GM19372 (cell line): ENCODE measurements around the gene SIGLEC6.
"Not testable (repeated sequence)": the region's sequence is repeated elsewhere in the genome, so short reads cannot be mapped to it uniquely, and the experiment has no call there.

ENCODE experiments used
- ATAC-seq: cut with Tn5 transposase; IDR thresholded peaks from one replicate; pipeline ENCODE4 v1.9.1; 2021; ENCODE audit warnings: mild to moderate bottlenecking, low read depth, moderate library complexity; ENCODE audit not compliant: unreplicated experiment

The SIGLEC6 gene

GRCh38 chr19:51513968-51514367 is 17.5 kb downstream of the SIGLEC6 start:
- ATAC-seq = no peak

- ATAC-seq = no peak
Measured at GRCh38 chr19:51511353-51511752, 20.1 kb downstream of the SIGLEC6 start.

GRCh38 chr19:51509823-51510660 is 21.4 kb downstream of the SIGLEC6 start:
- ATAC-seq = no peak

GRCh38 chr19:51508059-51508733 is 23.3 kb downstream of the SIGLEC6 start:
- no peak for ATAC-seq

GRCh38 chr19:51507640-51508058 is 23.8 kb downstream of the SIGLEC6 start:
- no peak for ATAC-seq

- no peak for ATAC-seq
Measured at GRCh38 chr19:51507192-51507591, 24.3 kb downstream of the SIGLEC6 start.

GRCh38 chr19:51505904-51506303 is 25.6 kb downstream of the SIGLEC6 start:
- no peak for ATAC-seq

GRCh38 chr19:51503896-51504295 is 27.6 kb downstream of the SIGLEC6 start:
- no peak for ATAC-seq

GRCh38 chr19:51503286-51503817 is 28.1 kb downstream of the SIGLEC6 start:
- ATAC-seq = no peak

GRCh38 chr19:51501594-51502263 is 29.7 kb downstream of the SIGLEC6 start, which contains the start of gene SIGLEC12:
SIGLEC12 (minus strand) TSS chr19:51501800; CDS start chr19:51501733, 67 bp downstream.
- ATAC-seq = no peak

- not testable (repeated sequence) for ATAC-seq
Measured at GRCh38 chr19:51500931-51501330, 30.5 kb downstream of the SIGLEC6 start.

GRCh38 chr19:51497666-51498065 is 33.8 kb downstream of the SIGLEC6 start:
- ATAC-seq = no peak

- no peak for ATAC-seq
Measured at GRCh38 chr19:51493776-51494175, 37.7 kb downstream of the SIGLEC6 start.

- ATAC-seq = no peak
Measured at GRCh38 chr19:51491586-51491985, 39.9 kb downstream of the SIGLEC6 start.

- ATAC-seq = no peak
Measured at GRCh38 chr19:51490676-51491075, 40.8 kb downstream of the SIGLEC6 start.

GRCh38 chr19:51489113-51489512 is 42.4 kb downstream of the SIGLEC6 start:
- no peak for ATAC-seq

- ATAC-seq = no peak
Measured at GRCh38 chr19:51488491-51488890, 43.0 kb downstream of the SIGLEC6 start.

- ATAC-seq = no peak
Measured at GRCh38 chr19:51485960-51486660, 45.4 kb downstream of the SIGLEC6 start.

- no peak for ATAC-seq
Measured at GRCh38 chr19:51480590-51480989, 50.9 kb downstream of the SIGLEC6 start.
